ENCODE results near the gene HYAL2. TPM values are rescaled to one million over a fixed set of nuclear protein-coding genes. Genes with fewer than 3 reads are reported as not detected.

HYAL2 gene
- total RNA-seq, 1 experiment from 2014 or later = 35.7 TPM

- Mint-ChIP-seq H3K36me3 (ENCODE audit: insufficient read depth, unreplicated experiment) (peaks cover 43% of the 10 kb centered on the region), H3K27me3 (ENCODE audit: unreplicated experiment) (no peaks in the 10 kb centered on the region), H3K27ac (ENCODE audit: unreplicated experiment) (no peak overlapping the region), H3K4me1 (ENCODE audit: low read depth, unreplicated experiment) (no peaks in the 10 kb centered on the region), H3K9me3 (ENCODE audit: low read depth, unreplicated experiment) (no peaks in the 10 kb centered on the region), H3K4me3 (ENCODE audit: low read depth, unreplicated experiment) (no peak overlapping the region)
- no peak for DNase-seq
- no TSS peak for BruUV-seq (replicated peaks)
- CTCF ChIA-PET = no interaction called here
- TF ChIP-seq CTCF (IDR thresholded peaks at IDR 0.05; ENCODE audit: unreplicated experiment) = no peak
- intact Hi-C loops (cut with micrococcal nuclease; ENCODE audit: unreplicated experiment) = loop anchor here (10.0 kb wide), 1 partner anchor 48 kb away; the partner anchor contains the start of gene LSMEM2
Measured at GRCh38 chr3:50323092-50323600, 601 bp upstream of the HYAL2 start.

GRCh38 chr3:50322115-50322385 lies 495 bp downstream of the HYAL2 start:
- TF ChIP-seq CTCF (IDR thresholded peaks at IDR 0.05; ENCODE audit: unreplicated experiment) = no peak
- Mint-ChIP-seq H3K9me3 (ENCODE audit: low read depth, unreplicated experiment) (no peaks in the 10 kb centered on the region), H3K36me3 (ENCODE audit: insufficient read depth, unreplicated experiment) (peaks cover 37% of the 10 kb centered on the region), H3K4me3 (ENCODE audit: low read depth, unreplicated experiment) (peak overlapping the region; percentile 74), H3K27ac (ENCODE audit: unreplicated experiment) (no peak overlapping the region), H3K27me3 (ENCODE audit: unreplicated experiment) (no peaks in the 10 kb centered on the region), H3K4me1 (ENCODE audit: low read depth, unreplicated experiment) (peaks cover under 1% of the 10 kb centered on the region)
- CTCF ChIA-PET = no interaction called here
- no TSS peak for BruUV-seq (replicated peaks)
- DNase-seq = no peak
- intact Hi-C loops (cut with micrococcal nuclease; ENCODE audit: unreplicated experiment) = loop anchor here (10.0 kb wide), 1 partner anchor 47 kb away; the partner anchor contains the start of gene LSMEM2

- Mint-ChIP-seq H3K36me3 (ENCODE audit: insufficient read depth, unreplicated experiment) (peaks cover 37% of the 10 kb centered on the region), H3K27ac (ENCODE audit: unreplicated experiment) (peak overlapping the region; percentile 94), H3K4me3 (ENCODE audit: low read depth, unreplicated experiment) (peak overlapping the region; percentile 74), H3K4me1 (ENCODE audit: low read depth, unreplicated experiment) (peaks cover 6% of the 10 kb centered on the region), H3K9me3 (ENCODE audit: low read depth, unreplicated experiment) (no peaks in the 10 kb centered on the region), H3K27me3 (ENCODE audit: unreplicated experiment) (no peaks in the 10 kb centered on the region)
- CTCF ChIA-PET = interaction anchor here (0.5 to 0.7 kb wide), 4 partner anchors 15 to 62 kb away, joined by 3 to 5 read pairs (median 4); partner anchors contain the start of genes CYB561D2 and NPRL2
- peak; percentile 12 for TF ChIP-seq CTCF (IDR thresholded peaks at IDR 0.05; ENCODE audit: unreplicated experiment)
- DNase-seq = peak; percentile 91
- intact Hi-C loops (cut with micrococcal nuclease; ENCODE audit: unreplicated experiment) = loop anchor here (10.0 kb wide), 1 partner anchor 47 kb away; the partner anchor contains the start of gene LSMEM2
- no TSS peak for BruUV-seq (replicated peaks)
Measured at GRCh38 chr3:50321336-50322114, 1.0 kb downstream of the HYAL2 start.

GRCh38 chr3:50320853-50321335 lies 1.7 kb downstream of the HYAL2 start:
- Mint-ChIP-seq H3K36me3 (ENCODE audit: insufficient read depth, unreplicated experiment) (peaks cover 41% of the 10 kb centered on the region), H3K4me3 (ENCODE audit: low read depth, unreplicated experiment) (peak overlapping the region; percentile 74), H3K27ac (ENCODE audit: unreplicated experiment) (peak overlapping the region; percentile 94), H3K9me3 (ENCODE audit: low read depth, unreplicated experiment) (no peaks in the 10 kb centered on the region), H3K27me3 (ENCODE audit: unreplicated experiment) (no peaks in the 10 kb centered on the region), H3K4me1 (ENCODE audit: low read depth, unreplicated experiment) (peaks cover 12% of the 10 kb centered on the region)
- DNase-seq = peak; percentile 84
- no peak for TF ChIP-seq CTCF (IDR thresholded peaks at IDR 0.05; ENCODE audit: unreplicated experiment)
- no TSS peak for BruUV-seq (replicated peaks)
- intact Hi-C loops (cut with micrococcal nuclease; ENCODE audit: unreplicated experiment) = loop anchor here (10.0 kb wide), 1 partner anchor 46 kb away; the partner anchor contains the start of gene LSMEM2
- CTCF ChIA-PET = interaction anchor here (0.5 to 0.7 kb wide), 4 partner anchors 15 to 61 kb away, joined by 3 to 5 read pairs (median 4); partner anchors contain the start of genes CYB561D2 and NPRL2

Data from Calu3 (cell line).